Fibroblast of pulmonary artery (primary cell): Measurements from ENCODE around the gene SMARCD3.

Source experiments
- DNase-seq: peaks from one replicate; pipeline ENCODE4 v3.0.0-alpha.2; 2010; ENCODE audit warnings: low read depth
- H3K4me3 ChIP-seq: replicated peaks from 2 replicates; pipeline ENCODE4 v1.5.1; 2011; ENCODE audit warnings: low read depth, mild to moderate bottlenecking, control low read depth, low read length, moderate library complexity
- CTCF ChIP-seq: IDR thresholded peaks from 2 replicates; pipeline ENCODE4 v1.5.1; 2011; ENCODE audit warnings: mild to moderate bottlenecking, control low read depth, low read length, inconsistent platforms; ENCODE audit errors: missing control alignments

The SMARCD3 gene

GRCh38 chr7:151244196-151244840 is 4.2 kb downstream of the SMARCD3 start:
- DNase-seq, result peak; percentile 64
- no peak overlapping the region for H3K4me3 ChIP-seq
- peak; percentile 95 for TF ChIP-seq CTCF

GRCh38 chr7:151243408-151244195 is 4.9 kb downstream of the SMARCD3 start:
- DNase-seq, result no peak
- no peak overlapping the region for H3K4me3 ChIP-seq
- TF ChIP-seq CTCF, result no peak

- TF ChIP-seq CTCF, result no peak
- no peak overlapping the region for H3K4me3 ChIP-seq
- no peak for DNase-seq
Observed at GRCh38 chr7:151243045-151243349, 5.5 kb downstream of the SMARCD3 start.

- no peak overlapping the region for H3K4me3 ChIP-seq
- TF ChIP-seq CTCF, result no peak
- no peak for DNase-seq
Observed at GRCh38 chr7:151242159-151243044, 6.1 kb downstream of the SMARCD3 start.

- no peak for TF ChIP-seq CTCF
Observed at GRCh38 chr7:151241755-151242096, 6.8 kb downstream of the SMARCD3 start.

GRCh38 chr7:151240942-151241754 is 7.3 kb downstream of the SMARCD3 start:
- H3K4me3 ChIP-seq, result no peak overlapping the region
- no peak for DNase-seq
- no peak for TF ChIP-seq CTCF

More at GRCh38 chr7:151241755-151242096, 6.8 kb downstream of the SMARCD3 start:
- H3K4me3 ChIP-seq, result no peak overlapping the region
- no peak for DNase-seq
